Peyer's patch (tissue), 4 donors: ENCODE measurements around the gene OSBPL9.

Experiments
- CTCF ChIP-seq, 6 experiments: fragments of 450-650 bp in 4 of 6; fragments of 200-600 bp in 2 of 6; sonication (generic) in 1 of 6; IDR thresholded peaks; one replicate each; pipeline ENCODE4 v1.5.1; 2017 to 2019; ENCODE audit warnings: antibody characterized with exemption in 6 of 6, mild to moderate bottlenecking in 3 of 6, moderate library complexity in 1 of 6
- POLR2A ChIP-seq, 2 donors: fragments of 450-650 bp; IDR thresholded peaks; one replicate each; pipeline ENCODE4 v1.5.1; 2017; ENCODE audit warnings: antibody characterized with exemption in 2 of 2, mild to moderate bottlenecking in 2 of 2, moderate library complexity in 2 of 2

GRCh38 chr1:51669272-51669671 is 52.4 kb downstream of the OSBPL9 start:
- TF ChIP-seq CTCF (IDR thresholded peaks at IDR 0.05) (no peak), POLR2A (IDR thresholded peaks at IDR 0.05) (no peak)
